ENCODE results near the gene KCNH2. TPM values are rescaled to one million over a fixed set of nuclear protein-coding genes. Genes with fewer than 3 reads are reported as not detected.

KCNH2 gene
- total and polyA plus RNA-seq, 10 of the 15 experiments (the other 5 are each of a cell fraction or from before 2014, with no cell fraction given), result 0.04 to 0.24 (median 0.17) TPM; not detected in 6

GRCh38 chr7:150963707-150964559, 14.2 kb downstream of the KCNH2 start (continued):
- TF ChIP-seq PKNOX1 (IDR thresholded peaks at IDR 0.05) (no peak), RAD21 (IDR thresholded peaks at IDR 0.05; ENCODE audit: insufficient read depth, low read depth, low read length) (no peak)

- Histone ChIP-seq H3K4me3 (no peak overlapping the region), H3K36me3 (ENCODE audit: control insufficient read depth in 2 of 2, insufficient read depth in 2 of 2, low read length in 1 of 2) (no peaks in the 10 kb centered on the region), H3K9me3 (replicated peaks; ENCODE audit: control insufficient read depth, insufficient read depth, low read length) (no peaks in the 10 kb centered on the region), H3K79me2 (ENCODE audit: control insufficient read depth, insufficient read depth, low read length) (no peaks in the 10 kb centered on the region), H3K27me3 (replicated peaks in 1 of 2; ENCODE audit: control insufficient read depth in 2 of 2, insufficient read depth in 2 of 2, low read length in 1 of 2) (no peaks in the 10 kb centered on the region; a peak in 2 of 4 replicates), H3K9ac (ENCODE audit: control insufficient read depth, insufficient read depth, low read length) (no peak overlapping the region), H3K27ac (ENCODE audit: control insufficient read depth, insufficient read depth) (no peak overlapping the region), H2AFZ (ENCODE audit: control insufficient read depth, low read depth, low read length) (no peak overlapping the region), H4K20me1 (ENCODE audit: control insufficient read depth, insufficient read depth) (no peaks in the 10 kb centered on the region), H3K4me1 (ENCODE audit: control insufficient read depth, insufficient read depth, low read length) (no peaks in the 10 kb centered on the region), H3K4me2 (ENCODE audit: control insufficient read depth, insufficient read depth) (no peak overlapping the region)
- no peak for TF ChIP-seq SIX5 (IDR thresholded peaks at IDR 0.05; ENCODE audit: low read depth, low read length, severe bottlenecking)
- TF ChIP-seq ZBTB33 (IDR thresholded peaks at IDR 0.05), result no peak
- peak; percentile 91 to 95 (median 93) for TF ChIP-seq CTCF (IDR thresholded peaks at IDR 0.05 in 2 of 3, conservative IDR thresholded peaks at IDR 0.05 in 1 of 3; ENCODE audit: control insufficient read depth in 2 of 3, extremely low read depth in 1 of 3, insufficient read depth in 1 of 3, low read depth in 3 of 3, low read length in 3 of 3)
- peak; percentile 62; the same call in 1 of the 2 replicates for TF ChIP-seq SMC3 (IDR thresholded peaks at IDR 0.05; ENCODE audit: borderline replicate concordance, low read length)
- no peak for TF ChIP-seq TARDBP (IDR thresholded peaks at IDR 0.05; ENCODE audit: borderline replicate concordance)
- TF ChIP-seq YY1 (IDR thresholded peaks at IDR 0.05; ENCODE audit: low read depth, low read length), result peak; percentile 42; the same call in 1 of the 2 replicates
- TF ChIP-seq TCF12 (IDR thresholded peaks at IDR 0.05; ENCODE audit: low read depth, low read length), result 0 out of 2 replicates have a peak, but pooled peaks have one; percentile 15
- TF ChIP-seq RAD21 (IDR thresholded peaks at IDR 0.05; ENCODE audit: insufficient read depth, low read depth, low read length), result peak; percentile 88
- TF ChIP-seq E4F1 (IDR thresholded peaks at IDR 0.05; ENCODE audit: borderline replicate concordance, partially characterized antibody), result no peak
- WGBS (ENCODE audit: insufficient coverage, insufficient replicate concordance, low lambda C conversion rate, missing lambda C conversion rate), result 25% methylated on average over 22 of the region's 23 CpGs
- ChIA-PET POLR2A (no interaction called here), RAD21 (ENCODE audit: unreplicated experiment) (interaction anchor here (0.6 to 1.6 kb wide), 8 partner anchors 18 to 184 kb away, joined by 3 to 5 read pairs (median 3); no protein-coding TSS in a partner anchor), SMC1A (ENCODE audit: uncharacterized antibody, unreplicated experiment) (interaction anchor here (1.0 to 1.3 kb wide), 4 partner anchors 16 to 146 kb away, joined by 3 to 5 read pairs (median 3); no protein-coding TSS in a partner anchor), CTCF (interaction anchor here (0.6 to 2.0 kb wide), 14 partner anchors 14 to 184 kb away, joined by 3 to 29 read pairs (median 4); partner anchors contain the start of gene NOS3)
- intact Hi-C loops (cut with micrococcal nuclease; ENCODE audit: unreplicated experiment), result loop anchor here (1.0 to 2.0 kb wide), 3 partner anchors 22 to 46 kb away; no protein-coding TSS in a partner anchor
- FAIRE-seq (no peak), ATAC-seq (peak; percentile 97), DNase-seq (ENCODE audit: low read depth, low spot score) (no peak)
- in situ Hi-C loops (cut with MboI), result no loop called here
- BruUV-seq (replicated peaks), result no TSS peak
Measured at GRCh38 chr7:150962553-150963399, 15.3 kb downstream of the KCNH2 start.
